BLaER1 treated with 17β-estradiol and CSF1 and Interleukin-3, amounts not matched to agents 10 nM and 100 nM (cell line): ENCODE results near the gene ODF2.
"Not testable (repeated sequence)": the region's sequence is repeated elsewhere in the genome, so short reads cannot be mapped to it uniquely, and the experiment has no call there.

Experiments
- H3K27ac ChIP-seq, 11 experiments: shearing (Covaris generic); formaldehyde crosslinking; 2 replicates each; pipeline ENCODE4 v1.8.1; 2022
- H3K27me3 ChIP-seq, 11 experiments: shearing (Covaris generic); formaldehyde crosslinking; 2 replicates each; pipeline ENCODE4 v1.8.1; 2022
- H3K36me3 ChIP-seq, 11 experiments: shearing (Covaris generic); formaldehyde crosslinking; 2 replicates each; pipeline ENCODE4 v1.8.1; 2022
- H3K4me1 ChIP-seq, 10 experiments: shearing (Covaris generic); formaldehyde crosslinking; 2 replicates each; pipeline ENCODE4 v1.8.1; 2022
- H3K4me2 ChIP-seq, 11 experiments: shearing (Covaris generic); formaldehyde crosslinking; 2 replicates each; pipeline ENCODE4 v1.8.1; 2022
- H3K4me3 ChIP-seq, 10 experiments: shearing (Covaris generic); formaldehyde crosslinking; 2 replicates each; pipeline ENCODE4 v1.8.1; 2022
- H3K9ac ChIP-seq, 11 experiments: shearing (Covaris generic); formaldehyde crosslinking; 2 replicates each; pipeline ENCODE4 v1.8.1; 2022
- H3K9me3 ChIP-seq, 11 experiments: shearing (Covaris generic); formaldehyde crosslinking; replicated peaks in 1 of 11; 2 replicates each; pipeline ENCODE4 v1.8.1; 2022
- H4K20me1 ChIP-seq, 11 experiments: shearing (Covaris generic); formaldehyde crosslinking; 2 replicates each; pipeline ENCODE4 v1.8.1; 2022
- Cebpa-rat ChIP-seq, 11 experiments: shearing (Covaris generic); IDR thresholded peaks; 2 replicates each; pipeline ENCODE4 v1.8.1; 2022

The ODF2 gene

GRCh38 chr9:128421482-128421996, 34.3 kb upstream of the ODF2 start:
- peaks cover 15 to 17% (median 16%) of the 10 kb centered on the region in 11 experiments for H3K27me3 ChIP-seq
- no peaks in the 10 kb centered on the region for H4K20me1 ChIP-seq
- H3K36me3 ChIP-seq = peaks cover 6 to 34% (median 17%) of the 10 kb centered on the region in 11 experiments; a peak in 17 of 22 replicates
- H3K4me1 ChIP-seq = peaks cover 22 to 55% (median 43%) of the 10 kb centered on the region in 10 experiments
- peak overlapping the region; percentile 75 to 86 (median 83) for H3K9ac ChIP-seq
- peak overlapping the region; percentile 9 to 78 (median 72); a peak in 21 of 22 replicates for H3K27ac ChIP-seq
- peak overlapping the region; percentile 77 to 98 (median 89) for H3K4me3 ChIP-seq
- no peaks in the 10 kb centered on the region for H3K9me3 ChIP-seq
- TF ChIP-seq Cebpa-rat (IDR thresholded peaks at IDR 0.05) = no peak
- H3K4me2 ChIP-seq = peak overlapping the region; percentile 90 to 99 (median 96)

GRCh38 chr9:128422022-128422782, 33.6 kb upstream of the ODF2 start:
- peak overlapping the region; percentile 77 to 98 (median 89); a peak in 17 of 20 replicates for H3K4me3 ChIP-seq
- peaks cover 6 to 38% (median 18%) of the 10 kb centered on the region in 11 experiments; a peak in 17 of 22 replicates for H3K36me3 ChIP-seq
- H3K9me3 ChIP-seq, H4K20me1 ChIP-seq: not testable (repeated sequence)
- peak overlapping the region; percentile 75 to 86 (median 83); a peak in 20 of 22 replicates for H3K9ac ChIP-seq
- H3K27ac ChIP-seq = peak overlapping the region in 8 of 11 experiments; percentile 66 to 78 (median 75); a peak in 13 of 22 replicates
- H3K27me3 ChIP-seq = peaks cover 15 to 17% (median 16%) of the 10 kb centered on the region in 11 experiments
- peak overlapping the region; percentile 90 to 99 (median 96) for H3K4me2 ChIP-seq
- peaks cover 20 to 49% (median 37%) of the 10 kb centered on the region in 10 experiments for H3K4me1 ChIP-seq

DNA sequence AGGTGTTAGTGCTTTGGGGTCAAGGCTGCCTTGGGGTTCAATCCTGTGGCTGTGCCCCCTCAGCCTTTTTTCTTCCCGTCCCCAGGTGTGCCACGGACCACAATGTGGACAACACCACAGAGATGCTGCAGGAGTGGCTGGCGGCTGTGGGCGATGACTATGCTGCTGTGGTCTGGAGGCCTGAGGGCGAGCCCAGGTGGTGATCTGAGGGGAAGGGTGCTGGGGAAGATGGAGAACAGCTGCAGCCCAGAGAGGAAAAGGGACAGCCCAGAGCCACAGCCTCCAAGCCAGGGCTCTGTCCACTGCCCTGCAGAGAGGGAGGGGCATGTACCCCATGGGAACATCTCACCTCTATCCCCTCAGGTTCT, 33.0 kb upstream of the ODF2 start:
- TF ChIP-seq Cebpa-rat (IDR thresholded peaks at IDR 0.05) = no peak
- Histone ChIP-seq H3K9me3 (no peaks in the 10 kb centered on the region), H3K4me2 (peak overlapping the region in 7 of 11 experiments; percentile 90 to 99 (median 97); a peak in 8 of 22 replicates), H3K36me3 (peaks cover 6 to 42% (median 20%) of the 10 kb centered on the region in 11 experiments; a peak in 17 of 22 replicates), H3K9ac (peak overlapping the region in 1 of 11 experiments; percentile 1; a peak in 1 of 22 replicates), H3K27me3 (peaks cover 15 to 17% (median 16%) of the 10 kb centered on the region in 11 experiments), H3K4me1 (peaks cover 20 to 45% (median 34%) of the 10 kb centered on the region in 10 experiments), H3K4me3 (no peak overlapping the region), H4K20me1 (no peaks in the 10 kb centered on the region), H3K27ac (no peak overlapping the region)

GRCh38 chr9:128423356-128423755, 32.5 kb upstream of the ODF2 start:
- H3K4me1 ChIP-seq = peaks cover 20 to 39% (median 34%) of the 10 kb centered on the region in 10 experiments
- H3K4me3 ChIP-seq = not testable (repeated sequence)

DNA sequence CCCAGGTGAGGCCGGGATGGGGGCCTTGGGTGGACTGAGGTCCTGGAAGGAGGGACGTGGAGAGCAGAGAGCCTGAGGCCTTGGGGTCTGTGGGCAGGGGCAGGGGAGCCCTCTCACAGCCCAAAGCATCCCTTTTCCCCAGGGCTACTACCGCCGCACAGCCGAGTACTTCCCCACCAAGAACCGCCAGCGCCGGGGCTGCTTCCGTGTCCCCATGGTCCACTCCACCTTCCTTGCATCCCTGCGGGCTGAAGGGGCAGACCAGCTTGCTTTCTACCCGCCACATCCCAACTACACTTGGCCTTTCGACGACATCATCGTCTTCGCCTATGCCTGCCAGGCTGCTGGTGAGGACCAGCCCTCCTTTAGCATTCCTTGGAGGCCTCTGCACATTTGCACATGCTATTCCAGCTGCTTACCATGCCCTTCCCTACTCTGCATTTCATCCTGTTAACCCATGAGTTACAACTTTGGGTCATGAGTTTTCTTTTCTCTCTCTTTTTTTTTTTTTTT, 31.5 kb upstream of the ODF2 start:
- H4K20me1 ChIP-seq = no peaks in the 10 kb centered on the region; a peak in 1 of 22 replicates
- peaks cover 6 to 56% (median 31%) of the 10 kb centered on the region in 11 experiments; a peak in 17 of 22 replicates for H3K36me3 ChIP-seq
- no peak overlapping the region for H3K9ac ChIP-seq
- no peak overlapping the region for H3K4me2 ChIP-seq
- no peak overlapping the region for H3K4me3 ChIP-seq
- no peak overlapping the region for H3K27ac ChIP-seq
- peaks cover 17 to 35% (median 29%) of the 10 kb centered on the region in 10 experiments for H3K4me1 ChIP-seq
- no peaks in the 10 kb centered on the region for H3K9me3 ChIP-seq
- peaks cover 7 to 10% (median 8%) of the 10 kb centered on the region in 11 experiments for H3K27me3 ChIP-seq
- no peak for TF ChIP-seq Cebpa-rat (IDR thresholded peaks at IDR 0.05)

More at GRCh38 chr9:128423356-128423755, 32.5 kb upstream of the ODF2 start:
- not testable (repeated sequence) for H3K4me2 ChIP-seq, H3K9me3 ChIP-seq, H3K9ac ChIP-seq, H3K27ac ChIP-seq, H4K20me1 ChIP-seq
- peaks cover 6 to 47% (median 21%) of the 10 kb centered on the region in 11 experiments; a peak in 17 of 22 replicates for H3K36me3 ChIP-seq
- H3K27me3 ChIP-seq = peaks cover 15 to 17% (median 16%) of the 10 kb centered on the region in 11 experiments

DNA sequence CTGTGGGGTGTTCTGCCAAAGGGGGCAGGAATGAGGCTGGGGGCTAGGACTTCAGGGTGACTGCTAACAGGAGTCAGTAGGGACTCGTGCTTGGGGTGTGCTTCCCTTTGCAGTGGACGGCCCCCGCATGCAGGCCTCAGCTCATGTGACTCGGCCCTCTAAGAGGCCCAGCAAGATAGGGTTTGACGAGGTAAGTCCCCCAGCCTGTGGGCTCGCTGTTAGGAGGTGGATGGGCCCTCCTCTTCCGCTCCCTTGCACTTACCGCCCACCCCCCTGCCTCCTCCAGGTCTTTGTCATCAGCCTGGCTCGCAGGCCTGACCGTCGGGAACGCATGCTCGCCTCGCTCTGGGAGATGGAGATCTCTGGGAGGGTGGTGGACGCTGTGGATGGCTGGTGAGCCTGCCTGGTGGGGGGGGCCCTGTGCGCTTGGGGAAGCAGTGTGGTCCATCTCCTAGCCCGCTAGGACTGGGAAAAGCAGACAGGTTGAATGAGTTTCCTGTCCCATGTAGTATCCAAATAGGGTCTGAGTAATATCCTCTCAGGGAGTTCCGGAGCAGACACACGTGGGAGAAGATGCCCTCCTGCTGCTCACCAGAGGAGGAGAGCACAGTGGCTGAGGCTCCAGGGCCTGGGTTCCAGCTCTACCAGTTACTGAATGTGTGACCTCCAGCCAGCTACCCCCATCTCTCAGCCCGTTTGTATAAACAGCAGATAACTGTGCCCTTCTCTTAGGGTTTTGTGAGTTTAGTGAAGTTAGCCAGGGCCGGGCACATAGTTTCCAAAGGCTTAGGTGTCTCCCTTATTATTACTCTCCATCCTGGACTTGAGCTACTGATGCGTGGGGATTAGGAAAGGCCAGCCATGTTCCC, 26.9 kb upstream of the ODF2 start:
- Histone ChIP-seq H3K4me1 (peaks cover 0 to 11% (median 2%) of the 10 kb centered on the region in 10 experiments; a peak in 7 of 20 replicates), H3K27me3 (no peaks in the 10 kb centered on the region), H3K4me2 (peak overlapping the region in 4 of 11 experiments; percentile 2 to 37 (median 20); a peak in 4 of 22 replicates), H3K9me3 (no peaks in the 10 kb centered on the region), H3K36me3 (peaks cover 10 to 80% (median 52%) of the 10 kb centered on the region in 11 experiments; a peak in 18 of 22 replicates), H3K4me3 (no peak overlapping the region), H4K20me1 (peaks cover 0 to under 1% (median 0%) of the 10 kb centered on the region in 11 experiments; a peak in 1 of 22 replicates), H3K9ac (no peak overlapping the region; a peak in 2 of 22 replicates), H3K27ac (peak overlapping the region in 2 of 11 experiments; percentile 6 to 27; a peak in 2 of 22 replicates)
- TF ChIP-seq Cebpa-rat (IDR thresholded peaks at IDR 0.05) = no peak

DNA sequence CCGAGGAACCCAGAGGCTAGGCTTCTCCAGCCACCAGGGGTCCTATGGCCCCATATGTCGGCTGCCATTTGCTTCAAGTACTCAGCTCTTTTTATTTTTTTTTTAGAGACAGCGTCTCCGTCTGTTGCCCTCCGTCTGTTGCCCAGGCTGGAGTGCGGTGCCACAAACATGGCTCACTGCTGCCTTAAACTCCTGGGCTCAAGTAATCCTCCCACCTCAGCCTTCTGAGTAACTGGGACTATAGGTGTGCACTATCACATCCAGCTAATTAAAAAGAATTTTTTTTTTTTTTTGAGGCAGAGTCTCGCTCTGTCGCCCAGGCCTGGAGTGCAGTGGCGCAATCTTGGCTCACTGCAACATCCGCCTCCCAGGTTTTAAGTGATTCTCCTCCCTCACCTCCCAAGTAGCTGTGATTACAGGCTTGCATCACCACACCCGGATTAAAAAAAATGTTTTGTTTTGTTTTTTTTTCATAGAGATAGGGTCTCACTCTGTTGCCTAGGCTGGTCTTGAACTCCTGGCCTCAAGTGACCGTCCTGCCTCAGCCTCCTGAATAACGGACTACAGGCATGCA, 26.2 kb upstream of the ODF2 start:
- Histone ChIP-seq H4K20me1 (peaks cover 0 to 7% (median 0%) of the 10 kb centered on the region in 11 experiments; a peak in 2 of 22 replicates), H3K4me3 (no peak overlapping the region), H3K4me1 (peaks cover 0 to 11% (median 2%) of the 10 kb centered on the region in 10 experiments; a peak in 7 of 20 replicates), H3K9ac (no peak overlapping the region; a peak in 1 of 22 replicates), H3K27ac (peak overlapping the region in 2 of 11 experiments; percentile 6 to 27; a peak in 3 of 22 replicates), H3K27me3 (no peaks in the 10 kb centered on the region), H3K4me2 (peak overlapping the region in 4 of 11 experiments; percentile 2 to 37 (median 20); a peak in 4 of 22 replicates), H3K9me3 (no peaks in the 10 kb centered on the region), H3K36me3 (peaks cover 4 to 79% (median 45%) of the 10 kb centered on the region in 11 experiments; a peak in 18 of 22 replicates)
- peak in 1 of 11 experiments; percentile 52; a peak in 1 of 22 replicates for TF ChIP-seq Cebpa-rat (IDR thresholded peaks at IDR 0.05)

DNA sequence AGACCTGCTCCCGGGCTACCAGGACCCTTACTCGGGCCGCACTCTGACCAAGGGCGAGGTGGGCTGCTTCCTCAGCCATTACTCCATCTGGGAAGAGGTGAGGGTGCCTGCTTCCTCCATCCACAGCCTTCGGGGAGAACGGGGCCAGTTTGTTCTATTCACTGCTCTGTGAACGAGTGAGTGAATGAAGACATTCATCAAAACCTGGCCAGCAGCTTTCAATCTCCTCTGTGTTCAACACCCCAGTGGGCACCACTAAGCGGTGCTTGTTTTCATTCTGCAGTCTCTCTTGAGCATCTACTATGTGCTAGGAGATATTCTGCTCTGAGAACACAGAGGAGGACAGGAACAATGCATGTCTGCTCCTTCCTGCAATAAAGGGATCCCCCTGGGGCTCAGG, 24.6 kb upstream of the ODF2 start:
- H3K4me3 ChIP-seq = no peak overlapping the region
- no peak for TF ChIP-seq Cebpa-rat (IDR thresholded peaks at IDR 0.05)

More for the DNA sequence above, 24.6 kb upstream of the ODF2 start:
- no peaks in the 10 kb centered on the region for H3K9me3 ChIP-seq
- H4K20me1 ChIP-seq = peaks cover 0 to 7% (median 0%) of the 10 kb centered on the region in 11 experiments; a peak in 2 of 22 replicates
- no peak overlapping the region for H3K4me2 ChIP-seq
- peaks cover 4 to 70% (median 40%) of the 10 kb centered on the region in 11 experiments; a peak in 16 of 22 replicates for H3K36me3 ChIP-seq
- peaks cover 0 to 11% (median 2%) of the 10 kb centered on the region in 10 experiments; a peak in 7 of 20 replicates for H3K4me1 ChIP-seq
- 0 out of 22 replicates have a peak overlapping the region, but pooled peaks of 1 of the 11 experiments have one; percentile 6 for H3K9ac ChIP-seq
- no peak overlapping the region for H3K27ac ChIP-seq
- H3K27me3 ChIP-seq = no peaks in the 10 kb centered on the region
